Measurements from ENCODE around the gene DHX16. TPM values are rescaled to one million over a fixed set of nuclear protein-coding genes. Genes with fewer than 3 reads are reported as not detected.

Gene DHX16
- total and polyA plus RNA-seq, 4 donors = 23.4 to 31.7 (median 30.0) TPM

GRCh38 chr6:30700340-30700739 is 27.5 kb upstream of the DHX16 start:
- Histone ChIP-seq H3K27ac (ENCODE audit: low read depth in 1 of 2, low read length in 1 of 2) (no peak overlapping the region), H3K4me3 (no peak overlapping the region), H3K4me1 (ENCODE audit: control insufficient read depth in 5 of 5, insufficient read depth in 5 of 5, low read length in 5 of 5) (no peaks in the 10 kb centered on the region), H3K9ac (ENCODE audit: insufficient read depth in 1 of 2, low read length in 2 of 2) (no peak overlapping the region), H3K9me3 (ENCODE audit: control insufficient read depth in 4 of 4, insufficient read depth in 3 of 4, low read length in 3 of 4) (no peaks in the 10 kb centered on the region), H3K27me3 (ENCODE audit: control insufficient read depth in 3 of 3, insufficient read depth in 3 of 3, low read length in 2 of 3) (no peaks in the 10 kb centered on the region), H3K36me3 (ENCODE audit: control insufficient read depth in 4 of 4, insufficient read depth in 4 of 4, low read length in 4 of 4) (peaks cover 3 to 23% (median 14%) of the 10 kb centered on the region in 4 donors)
- ATAC-seq (ENCODE audit: insufficient read depth, low FRiP score) (no peak), DNase-seq (no peak)
- WGBS, 2 donors = 47 to 57% methylated on average over 4 of the region's 4 CpGs
- no peak for TF ChIP-seq CTCF (IDR thresholded peaks at IDR 0.05; ENCODE audit: control extremely low read depth, extremely low read depth)

- peaks cover 0 to 3% (median 0%) of the 10 kb centered on the region in 5 donors for H3K4me1 ChIP-seq (ENCODE audit: control insufficient read depth in 5 of 5, insufficient read depth in 5 of 5, low read length in 5 of 5)
- no peaks in the 10 kb centered on the region for H3K27me3 ChIP-seq (ENCODE audit: control insufficient read depth in 3 of 3, insufficient read depth in 3 of 3, low read length in 2 of 3)
- H3K9me3 ChIP-seq (ENCODE audit: control insufficient read depth in 4 of 4, insufficient read depth in 3 of 4, low read length in 3 of 4) = no peaks in the 10 kb centered on the region
- H3K4me3 ChIP-seq = no peak overlapping the region
- DNase-seq (no peak), ATAC-seq (ENCODE audit: insufficient read depth, low FRiP score) (no peak)
- peaks cover 0 to 6% (median 3%) of the 10 kb centered on the region in 4 donors for H3K36me3 ChIP-seq (ENCODE audit: control insufficient read depth in 4 of 4, insufficient read depth in 4 of 4, low read length in 4 of 4)
- 84 to 95% methylated on average over 5 of the region's 5 CpGs for WGBS, 2 donors
- TF ChIP-seq CTCF (IDR thresholded peaks at IDR 0.05; ENCODE audit: control extremely low read depth, extremely low read depth) = no peak
- no peak overlapping the region for H3K27ac ChIP-seq (ENCODE audit: low read depth in 1 of 2, low read length in 1 of 2)
- H3K9ac ChIP-seq (ENCODE audit: insufficient read depth in 1 of 2, low read length in 2 of 2) = no peak overlapping the region
Observed at GRCh38 chr6:30696432-30696831, 23.6 kb upstream of the DHX16 start.

DNA sequence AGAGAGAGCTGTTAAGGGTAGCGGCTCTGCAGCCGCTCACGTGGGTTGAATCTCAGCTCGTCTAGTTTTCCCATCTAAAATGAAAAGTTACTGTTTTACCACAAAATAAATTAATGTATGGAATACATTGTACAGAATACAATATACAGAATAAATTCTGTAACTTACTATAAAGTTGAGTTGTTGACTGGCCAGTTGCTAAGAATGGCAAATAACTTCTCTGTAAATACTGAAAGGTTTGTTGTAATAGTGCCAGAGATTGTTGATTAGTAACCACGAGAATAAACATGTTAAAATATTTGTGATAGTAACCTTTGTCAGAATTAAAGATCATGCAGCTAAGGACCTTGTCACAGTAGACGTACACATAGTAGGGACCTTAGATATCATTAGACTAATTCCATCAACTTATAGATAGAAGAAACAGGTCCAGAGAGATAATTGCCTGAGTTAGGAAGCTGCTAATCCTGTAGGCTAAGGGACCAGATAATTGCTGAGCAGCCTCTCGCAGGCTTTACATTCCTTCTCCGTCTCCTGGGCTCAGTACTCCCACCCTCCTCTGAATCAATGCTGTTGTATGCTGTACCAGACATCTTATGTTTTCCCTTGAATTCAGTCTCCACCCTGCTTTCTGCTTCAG is 18.5 kb upstream of the DHX16 start:
- H3K9ac ChIP-seq (ENCODE audit: insufficient read depth in 1 of 2, low read length in 2 of 2) = peak overlapping the region in 1 of 2 donors; percentile 84
- ATAC-seq (ENCODE audit: insufficient read depth, low FRiP score) (no peak), DNase-seq (no peak)
- H3K27me3 ChIP-seq (ENCODE audit: control insufficient read depth in 3 of 3, insufficient read depth in 3 of 3, low read length in 2 of 3) = no peaks in the 10 kb centered on the region
- H3K4me1 ChIP-seq (ENCODE audit: control insufficient read depth in 5 of 5, insufficient read depth in 5 of 5, low read length in 5 of 5) = peaks cover 0 to 36% (median 16%) of the 10 kb centered on the region in 5 donors
- no peak for TF ChIP-seq CTCF (IDR thresholded peaks at IDR 0.05; ENCODE audit: control extremely low read depth, extremely low read depth)
- 21 to 23% methylated on average over 8 of the region's 8 CpGs for WGBS, 2 donors
- H3K36me3 ChIP-seq (ENCODE audit: control insufficient read depth in 4 of 4, insufficient read depth in 4 of 4, low read length in 4 of 4) = peaks cover 0 to 2% (median 0%) of the 10 kb centered on the region in 4 donors
- H3K4me3 ChIP-seq = no peak overlapping the region
- peak overlapping the region; percentile 40 to 82 for H3K27ac ChIP-seq (ENCODE audit: low read depth in 1 of 2, low read length in 1 of 2)
- no peaks in the 10 kb centered on the region for H3K9me3 ChIP-seq (ENCODE audit: control insufficient read depth in 4 of 4, insufficient read depth in 3 of 4, low read length in 3 of 4)

Data from lung (tissue), 12 donors.